ENCODE measurements around the gene MOV10L1.

The MOV10L1 gene

GRCh38 chr22:50169774-50170341, 80.1 kb downstream of the MOV10L1 start:
- Histone ChIP-seq H2BK5ac (ENCODE audit: low read length) (no peak overlapping the region), H3K4me3 (ENCODE audit: low read length) (no peak overlapping the region), H3K79me1 (ENCODE audit: low read length) (no peaks in the 10 kb centered on the region), H4K5ac (ENCODE audit: low read length) (no peak overlapping the region), H3K27me3 (ENCODE audit: insufficient read depth, low read length, poor library complexity) (peaks cover 9% of the 10 kb centered on the region), H3K9ac (ENCODE audit: low read length) (peak overlapping the region; percentile 61), H3K18ac (ENCODE audit: low read length) (peak overlapping the region; percentile 83), H2AK5ac (ENCODE audit: low read length) (no peak overlapping the region), H3K23ac (ENCODE audit: low read length) (no peak overlapping the region), H3K36me3 (ENCODE audit: control insufficient read depth, insufficient read depth, low read length) (no peaks in the 10 kb centered on the region), H3K56ac (ENCODE audit: low read length) (peak overlapping the region; percentile 64), H3K4me1 (ENCODE audit: control insufficient read depth, low read depth, low read length) (no peaks in the 10 kb centered on the region), H3K79me2 (ENCODE audit: control insufficient read depth, insufficient read depth, low read length) (no peaks in the 10 kb centered on the region), H2BK15ac (replicated peaks; ENCODE audit: low read depth) (no peak overlapping the region), H2BK120ac (ENCODE audit: low read depth, low read length) (no peak overlapping the region), H4K8ac (ENCODE audit: low read depth, low read length) (no peak overlapping the region), H3K27ac (ENCODE audit: low read depth, low read length) (no peak overlapping the region), H3K4me2 (ENCODE audit: low read length) (no peak overlapping the region), H3K4ac (ENCODE audit: low read depth, low read length) (peak overlapping the region; percentile 81)
- DNase-seq = peak; percentile 32
- WGBS (ENCODE audit: extremely low coverage, insufficient coverage, low lambda C conversion rate) = no CpG with 5 or more reads among the region's 70 CpGs

GRCh38 chr22:50170453-50171318, 80.9 kb downstream of the MOV10L1 start, which contains the start of gene PANX2:
PANX2 (plus strand) TSS chr22:50170731; CDS start chr22:50170731, 0 bp downstream.
- peaks cover 9% of the 10 kb centered on the region for H3K27me3 ChIP-seq (ENCODE audit: insufficient read depth, low read length, poor library complexity)

GRCh38 chr22:50171319-50171964, 81.6 kb downstream of the MOV10L1 start:
- H3K27ac ChIP-seq (ENCODE audit: low read depth, low read length) = no peak overlapping the region
- H3K18ac ChIP-seq (ENCODE audit: low read length) = no peak overlapping the region
- H2BK120ac ChIP-seq (ENCODE audit: low read depth, low read length) = no peak overlapping the region
- H2BK15ac ChIP-seq (replicated peaks; ENCODE audit: low read depth) = no peak overlapping the region
- no peak overlapping the region for H4K8ac ChIP-seq (ENCODE audit: low read depth, low read length)
- H3K4me2 ChIP-seq (ENCODE audit: low read length) = peak overlapping the region; percentile 13
- no CpG with 5 or more reads among the region's 15 CpGs for WGBS (ENCODE audit: extremely low coverage, insufficient coverage, low lambda C conversion rate)
- no peak overlapping the region for H3K4me3 ChIP-seq (ENCODE audit: low read length)
- no peak overlapping the region for H2AK5ac ChIP-seq (ENCODE audit: low read length)
- H3K79me2 ChIP-seq (ENCODE audit: control insufficient read depth, insufficient read depth, low read length) = no peaks in the 10 kb centered on the region
- H2BK5ac ChIP-seq (ENCODE audit: low read length) = no peak overlapping the region
- DNase-seq = no peak
- H3K36me3 ChIP-seq (ENCODE audit: control insufficient read depth, insufficient read depth, low read length) = no peaks in the 10 kb centered on the region
- no peaks in the 10 kb centered on the region for H3K79me1 ChIP-seq (ENCODE audit: low read length)
- no peak overlapping the region for H3K4ac ChIP-seq (ENCODE audit: low read depth, low read length)
- H4K5ac ChIP-seq (ENCODE audit: low read length) = no peak overlapping the region
- no peaks in the 10 kb centered on the region for H3K4me1 ChIP-seq (ENCODE audit: control insufficient read depth, low read depth, low read length)
- H3K56ac ChIP-seq (ENCODE audit: low read length) = no peak overlapping the region
- no peak overlapping the region for H3K23ac ChIP-seq (ENCODE audit: low read length)
- H3K9ac ChIP-seq (ENCODE audit: low read length) = no peak overlapping the region
- H3K27me3 ChIP-seq (ENCODE audit: insufficient read depth, low read length, poor library complexity) = peaks cover 9% of the 10 kb centered on the region

More at GRCh38 chr22:50170453-50171318, 80.9 kb downstream of the MOV10L1 start, which contains the start of gene PANX2:
- Histone ChIP-seq H2BK5ac (ENCODE audit: low read length) (no peak within 1 kb of the TSS), H3K4ac (ENCODE audit: low read depth, low read length) (peak within 1 kb of the TSS; percentile 81), H2AK5ac (ENCODE audit: low read length) (no peak within 1 kb of the TSS), H3K18ac (ENCODE audit: low read length) (peak within 1 kb of the TSS; percentile 83), H3K79me1 (ENCODE audit: low read length) (no peaks in the 10 kb centered on the region), H3K4me3 (ENCODE audit: low read length) (peak within 1 kb of the TSS; percentile 33), H4K5ac (ENCODE audit: low read length) (no peak within 1 kb of the TSS), H3K9ac (ENCODE audit: low read length) (peak within 1 kb of the TSS; percentile 62), H2BK120ac (ENCODE audit: low read depth, low read length) (no peak within 1 kb of the TSS), H3K27ac (ENCODE audit: low read depth, low read length) (no peak within 1 kb of the TSS), H3K56ac (ENCODE audit: low read length) (peak within 1 kb of the TSS; percentile 89), H2BK15ac (replicated peaks; ENCODE audit: low read depth) (no peak within 1 kb of the TSS), H3K4me2 (ENCODE audit: low read length) (peak within 1 kb of the TSS; percentile 81), H3K4me1 (ENCODE audit: control insufficient read depth, low read depth, low read length) (no peaks in the 10 kb centered on the region), H3K36me3 (ENCODE audit: control insufficient read depth, insufficient read depth, low read length) (no peaks in the 10 kb centered on the region), H4K8ac (ENCODE audit: low read depth, low read length) (no peak within 1 kb of the TSS), H3K23ac (ENCODE audit: low read length) (no peak within 1 kb of the TSS), H3K79me2 (ENCODE audit: control insufficient read depth, insufficient read depth, low read length) (no peaks in the 10 kb centered on the region)
- DNase-seq = no peak
- no CpG with 5 or more reads among the region's 105 CpGs for WGBS (ENCODE audit: extremely low coverage, insufficient coverage, low lambda C conversion rate)

- Histone ChIP-seq H3K79me1 (ENCODE audit: low read length) (no peaks in the 10 kb centered on the region), H3K36me3 (ENCODE audit: control insufficient read depth, insufficient read depth, low read length) (no peaks in the 10 kb centered on the region), H3K4ac (ENCODE audit: low read depth, low read length) (no peak overlapping the region), H3K27ac (ENCODE audit: low read depth, low read length) (no peak overlapping the region), H4K8ac (ENCODE audit: low read depth, low read length) (no peak overlapping the region), H3K23ac (ENCODE audit: low read length) (no peak overlapping the region), H4K5ac (ENCODE audit: low read length) (no peak overlapping the region), H2BK15ac (replicated peaks; ENCODE audit: low read depth) (no peak overlapping the region), H3K4me2 (ENCODE audit: low read length) (no peak overlapping the region), H3K79me2 (ENCODE audit: control insufficient read depth, insufficient read depth, low read length) (no peaks in the 10 kb centered on the region), H3K18ac (ENCODE audit: low read length) (no peak overlapping the region), H2BK5ac (ENCODE audit: low read length) (no peak overlapping the region), H2BK120ac (ENCODE audit: low read depth, low read length) (no peak overlapping the region), H3K56ac (ENCODE audit: low read length) (peak overlapping the region; percentile 15), H3K4me3 (ENCODE audit: low read length) (no peak overlapping the region), H2AK5ac (ENCODE audit: low read length) (no peak overlapping the region), H3K27me3 (ENCODE audit: insufficient read depth, low read length, poor library complexity) (peaks cover 9% of the 10 kb centered on the region), H3K9ac (ENCODE audit: low read length) (no peak overlapping the region), H3K4me1 (ENCODE audit: control insufficient read depth, low read depth, low read length) (no peaks in the 10 kb centered on the region)
- WGBS (ENCODE audit: extremely low coverage, insufficient coverage, low lambda C conversion rate) = no CpG with 5 or more reads among the region's 13 CpGs
- no peak for DNase-seq
These were observed 82.2 kb downstream of the MOV10L1 start for GRCh38 chr22:50171965-50172421.

GRCh38 chr22:50173311-50173982, 83.6 kb downstream of the MOV10L1 start:
- WGBS (ENCODE audit: extremely low coverage, insufficient coverage, low lambda C conversion rate) = no CpG with 5 or more reads among the region's 26 CpGs
- Histone ChIP-seq H3K9ac (ENCODE audit: low read length) (no peak overlapping the region), H3K4me3 (ENCODE audit: low read length) (no peak overlapping the region), H2AK5ac (ENCODE audit: low read length) (no peak overlapping the region), H4K5ac (ENCODE audit: low read length) (no peak overlapping the region), H4K8ac (ENCODE audit: low read depth, low read length) (no peak overlapping the region), H3K56ac (ENCODE audit: low read length) (no peak overlapping the region), H3K27ac (ENCODE audit: low read depth, low read length) (no peak overlapping the region), H3K4ac (ENCODE audit: low read depth, low read length) (no peak overlapping the region), H3K4me1 (ENCODE audit: control insufficient read depth, low read depth, low read length) (no peaks in the 10 kb centered on the region), H3K79me1 (ENCODE audit: low read length) (no peaks in the 10 kb centered on the region), H3K4me2 (ENCODE audit: low read length) (no peak overlapping the region), H2BK15ac (replicated peaks; ENCODE audit: low read depth) (no peak overlapping the region), H3K18ac (ENCODE audit: low read length) (no peak overlapping the region), H3K27me3 (ENCODE audit: insufficient read depth, low read length, poor library complexity) (peaks cover 7% of the 10 kb centered on the region), H2BK5ac (ENCODE audit: low read length) (no peak overlapping the region), H3K23ac (ENCODE audit: low read length) (no peak overlapping the region), H3K36me3 (ENCODE audit: control insufficient read depth, insufficient read depth, low read length) (no peaks in the 10 kb centered on the region), H2BK120ac (ENCODE audit: low read depth, low read length) (no peak overlapping the region), H3K79me2 (ENCODE audit: control insufficient read depth, insufficient read depth, low read length) (no peaks in the 10 kb centered on the region)
- DNase-seq = no peak

Measured in mesendoderm (in vitro differentiated cells).